ENCODE results near the gene WBP2. TPM values are rescaled to one million over a fixed set of nuclear protein-coding genes. Genes with fewer than 3 reads are reported as not detected.

WBP2 gene
- total and polyA plus RNA-seq, 2 of the 13 experiments (the other 11 are each of a cell fraction or from before 2014, with no cell fraction given) = 29.2 to 29.5 TPM

GRCh38 chr17:75846692-75847613 is 8.2 kb downstream of the WBP2 start (continued):
- TF ChIP-seq LRRFIP1 (CRISPR knock-in tag; conservative IDR thresholded peaks at IDR 0.05) (no peak), ZNF891 (CRISPR knock-in tag; IDR thresholded peaks at IDR 0.05) (peak; percentile 97), JUNB (CRISPR knock-in tag; IDR thresholded peaks at IDR 0.05; ENCODE audit: borderline replicate concordance) (no peak; the same call in 1 of the 2 replicates), MIER2 (CRISPR knock-in tag; IDR thresholded peaks at IDR 0.05) (0 out of 2 replicates have a peak, but pooled peaks have one; percentile 68), HNRNPLL (IDR thresholded peaks at IDR 0.05; ENCODE audit: low read depth, low read length, poor library complexity, severe bottlenecking) (peak; percentile 33), ZNF260 (CRISPR knock-in tag; IDR thresholded peaks at IDR 0.05; ENCODE audit: borderline replicate concordance, low read depth) (no peak; the same call in 1 of the 2 replicates), HDAC2 (CRISPR knock-in tag; IDR thresholded peaks at IDR 0.05) (peak; percentile 96), MED1 (CRISPR knock-in tag; IDR thresholded peaks at IDR 0.05) (peak; percentile 84), POLR2G (IDR thresholded peaks at IDR 0.05; ENCODE audit: low read depth, low read length) (peak; percentile 63; the same call in 1 of the 2 replicates), RBFOX2 (IDR thresholded peaks at IDR 0.05; ENCODE audit: low read depth, low read length) (peak; percentile 62), CBX5 (CRISPR knock-in tag; IDR thresholded peaks at IDR 0.05; ENCODE audit: borderline replicate concordance) (no peak), CBFB (CRISPR knock-in tag; IDR thresholded peaks at IDR 0.05) (peak; percentile 91), RBM22 (optimal IDR thresholded peaks at IDR 0.05; ENCODE audit: low read length) (peak; percentile 77), ZSCAN9 (CRISPR knock-in tag; IDR thresholded peaks at IDR 0.05; ENCODE audit: borderline replicate concordance) (peak; percentile 28; the same call in 1 of the 2 replicates), AGO1 (IDR thresholded peaks at IDR 0.05; ENCODE audit: low read depth, low read length, poor library complexity, severe bottlenecking) (no peak), HNRNPL (IDR thresholded peaks at IDR 0.05; ENCODE audit: low read depth, low read length) (peak; percentile 99), HOXD1 (CRISPR knock-in tag; IDR thresholded peaks at IDR 0.05) (peak; percentile 96), RFXAP (CRISPR knock-in tag; IDR thresholded peaks at IDR 0.05; ENCODE audit: borderline replicate concordance) (peak; percentile 86), ZNF589 (CRISPR knock-in tag; conservative IDR thresholded peaks at IDR 0.05) (peak; percentile 96), ZNF83 (CRISPR knock-in tag; IDR thresholded peaks at IDR 0.05; ENCODE audit: borderline replicate concordance) (peak; percentile 95; the same call in 1 of the 2 replicates), TRIM22 (IDR thresholded peaks at IDR 0.05) (no peak), ZNF549 (CRISPR knock-in tag; IDR thresholded peaks at IDR 0.05) (no peak), CSRNP2 (CRISPR knock-in tag; conservative IDR thresholded peaks at IDR 0.05; ENCODE audit: low read depth) (no peak), RXRA (CRISPR knock-in tag; IDR thresholded peaks at IDR 0.05) (peak; percentile 99), ZNF205 (CRISPR knock-in tag; IDR thresholded peaks at IDR 0.05) (peak; percentile 89)

All from HepG2 (cell line).